Natural killer cell treated with Interleukin-12 subunit alpha and Interleukin-12 subunit beta and Interleukin-15 and Interleukin-18, amount 100 ng/mL, for 72 hours (primary cell): ENCODE data around the gene ZC3H4. TPM values are rescaled to one million over a fixed set of nuclear protein-coding genes. Genes with fewer than 3 reads are reported as not detected.

Experiments
- ATAC-seq, 2 donors: fragments of 150-1000 bp; cut with Tn5 transposase in 1 of 2; sonication (Bioruptor Pico), chemical (Tn5 transposase) in 1 of 2; 2 replicates each; pipeline ENCODE4 v1.10.0; 2021
- DNase-seq: peaks from one replicate; pipeline ENCODE4 v3.0.0; 2022; ENCODE audit warnings: low spot score
- H3K27ac Mint-ChIP-seq, 2 donors: 1 replicate in 1 of 2; 2 replicates in 1 of 2; pipeline ENCODE4 v1.8.0; 2022; ENCODE audit warnings: mixed read lengths in 2 of 2, mild to moderate bottlenecking in 1 of 2, moderate library complexity in 1 of 2
- H3K27me3 Mint-ChIP-seq, 2 donors: 1 replicate in 1 of 2; 2 replicates in 1 of 2; pipeline ENCODE4 v1.8.0; 2022; ENCODE audit warnings: mixed read lengths in 2 of 2
- H3K36me3 Mint-ChIP-seq: one replicate; pipeline ENCODE4 v1.8.0; 2022; ENCODE audit warnings: mixed read lengths
- H3K4me1 Mint-ChIP-seq, 2 donors: 1 replicate in 1 of 2; 2 replicates in 1 of 2; pipeline ENCODE4 v1.8.0; 2022; ENCODE audit warnings: low read depth in 2 of 2, mixed read lengths in 2 of 2, mild to moderate bottlenecking in 1 of 2
- H3K4me3 Mint-ChIP-seq: one replicate; pipeline ENCODE4 v1.8.0; 2022; ENCODE audit warnings: mixed read lengths
- H3K9me3 Mint-ChIP-seq: 2 replicates; pipeline ENCODE4 v1.8.0; 2022; ENCODE audit warnings: mixed read lengths
- total RNA-seq, 2 donors: library from RNA; stranded (reverse); gene quantifications; one replicate each; pipeline ENCODE4 v1.2.3, GENCODE V29; 2022

ZC3H4 gene
- total RNA-seq, 2 donors from 2014 or later = 150 to 169 TPM

DNA sequence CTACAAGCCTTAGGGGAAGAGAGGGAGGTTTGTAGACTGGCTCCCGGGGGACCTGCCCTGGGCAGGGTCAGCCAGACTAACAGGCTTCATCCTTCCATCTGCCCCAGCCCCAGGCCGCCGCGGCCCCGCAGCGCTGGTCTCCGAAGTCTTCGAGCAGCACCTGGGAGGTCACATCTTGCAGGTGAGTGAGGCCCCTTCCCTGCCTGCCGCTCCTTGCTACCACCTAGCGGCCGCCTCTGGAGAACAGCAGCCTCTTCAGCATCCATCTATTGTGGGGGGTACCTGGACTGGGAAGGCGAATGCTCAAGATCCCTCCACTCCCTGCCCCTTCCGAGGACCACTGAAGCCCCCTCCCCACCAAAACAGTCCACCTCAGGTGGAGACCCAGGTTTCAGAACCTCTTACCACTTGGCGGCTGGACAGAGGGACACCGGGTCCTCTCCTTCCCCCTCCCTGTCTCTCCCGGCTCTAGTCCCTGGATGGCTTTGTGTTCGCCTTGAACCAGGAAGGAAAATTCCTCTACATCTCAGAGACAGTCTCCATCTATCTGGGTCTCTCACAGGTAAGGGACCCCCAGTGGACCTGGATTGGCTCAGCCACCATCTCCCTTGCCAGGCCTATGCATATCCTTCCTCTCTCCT lies 81.3 kb downstream of the ZC3H4 start:
- Mint-ChIP-seq H3K9me3 (no peaks in the 10 kb centered on the region), H3K4me3 (no peak overlapping the region), H3K27ac (no peak overlapping the region), H3K4me1 (peaks cover 14 to 18% of the 10 kb centered on the region in 2 donors), H3K36me3 (no peaks in the 10 kb centered on the region), H3K27me3 (peaks cover 13 to 22% of the 10 kb centered on the region in 2 donors)
- DNase-seq (peak; percentile 76), ATAC-seq (no peak)

DNA sequence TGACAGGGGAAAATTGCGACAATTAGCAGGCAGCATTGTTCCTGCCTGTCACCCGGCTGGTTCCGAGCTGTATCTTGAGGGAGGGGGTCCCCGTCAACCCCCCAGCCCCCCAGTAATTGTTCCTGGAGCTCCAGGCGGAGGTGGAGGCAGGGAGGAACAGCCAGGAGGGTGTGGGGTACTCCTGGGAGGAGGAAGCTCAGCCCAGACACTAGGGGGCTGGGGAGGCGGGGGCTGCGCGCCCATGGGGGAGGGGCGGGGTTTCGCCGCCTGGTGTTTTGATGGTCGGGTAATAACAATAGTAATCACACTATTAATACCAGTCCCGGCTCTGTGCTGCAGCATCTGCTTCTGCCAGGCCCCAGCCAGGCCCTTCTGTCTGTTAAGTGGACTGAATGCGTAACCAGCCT lies 85.4 kb downstream of the ZC3H4 start:
- no peak overlapping the region for H3K4me3 Mint-ChIP-seq
- no peak overlapping the region for H3K27ac Mint-ChIP-seq
- H3K9me3 Mint-ChIP-seq = no peaks in the 10 kb centered on the region
- no peak for ATAC-seq
- H3K36me3 Mint-ChIP-seq = no peaks in the 10 kb centered on the region
- H3K4me1 Mint-ChIP-seq = peaks cover 0 to 4% of the 10 kb centered on the region in 2 donors
- H3K27me3 Mint-ChIP-seq = peaks cover 17 to 30% of the 10 kb centered on the region in 2 donors
- no peak for DNase-seq

DNA sequence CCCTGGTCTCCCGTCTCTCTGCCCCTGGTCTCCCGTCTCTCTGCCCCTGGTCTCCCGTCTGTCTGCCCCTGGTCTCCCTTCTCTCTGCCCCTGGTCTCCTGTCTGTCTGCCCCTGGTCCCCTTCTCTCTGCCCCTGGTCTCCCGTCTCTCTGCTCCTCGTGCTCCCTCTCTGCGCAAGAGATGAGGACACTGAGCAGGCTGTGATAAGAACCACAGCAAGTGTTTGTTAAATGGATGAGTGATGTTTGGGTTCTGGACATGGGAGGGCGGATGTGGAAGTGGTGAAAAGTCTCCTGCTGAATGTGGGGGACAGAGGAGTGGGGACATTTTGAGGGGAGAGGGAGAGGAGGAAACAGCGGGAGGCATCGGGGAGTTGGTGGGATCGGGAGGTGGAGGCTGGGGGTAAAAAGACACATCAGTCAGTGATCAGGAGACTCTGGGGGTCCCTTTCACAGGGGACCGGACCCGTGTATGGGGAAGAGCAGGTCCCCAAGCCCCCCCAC lies 85.9 kb downstream of the ZC3H4 start:
- peaks cover 17 to 30% of the 10 kb centered on the region in 2 donors for H3K27me3 Mint-ChIP-seq
- DNase-seq (no peak), ATAC-seq (no peak)
- H3K4me3 Mint-ChIP-seq = no peak overlapping the region
- no peaks in the 10 kb centered on the region for H3K9me3 Mint-ChIP-seq
- H3K4me1 Mint-ChIP-seq = peaks cover 0 to 6% of the 10 kb centered on the region in 2 donors
- no peaks in the 10 kb centered on the region for H3K36me3 Mint-ChIP-seq
- no peak overlapping the region for H3K27ac Mint-ChIP-seq

DNA sequence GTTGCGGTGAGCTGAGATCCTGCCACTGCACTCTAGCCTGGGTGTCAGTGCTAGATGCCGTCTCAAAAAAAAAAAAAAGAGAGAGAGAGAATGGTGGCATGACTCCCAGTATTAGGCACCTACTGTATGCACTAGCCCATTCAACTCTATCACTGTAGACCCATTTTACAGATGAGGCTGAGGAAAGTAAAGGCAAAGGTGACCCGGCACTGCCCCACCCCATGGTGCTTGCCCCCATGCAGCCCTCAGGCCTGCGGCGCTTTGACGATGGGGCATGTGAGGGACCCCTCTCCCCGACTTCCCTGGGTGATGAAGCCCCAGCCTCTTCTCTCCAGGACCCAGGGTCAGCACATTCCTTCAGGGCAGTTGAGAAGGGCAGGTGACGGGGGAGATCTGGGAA lies 86.7 kb downstream of the ZC3H4 start:
- Mint-ChIP-seq H3K36me3 (no peaks in the 10 kb centered on the region), H3K27ac (no peak overlapping the region), H3K9me3 (no peaks in the 10 kb centered on the region), H3K27me3 (peaks cover 17 to 30% of the 10 kb centered on the region in 2 donors), H3K4me1 (peaks cover 0 to 4% of the 10 kb centered on the region in 2 donors), H3K4me3 (no peak overlapping the region)
- DNase-seq (no peak), ATAC-seq (no peak)

DNA sequence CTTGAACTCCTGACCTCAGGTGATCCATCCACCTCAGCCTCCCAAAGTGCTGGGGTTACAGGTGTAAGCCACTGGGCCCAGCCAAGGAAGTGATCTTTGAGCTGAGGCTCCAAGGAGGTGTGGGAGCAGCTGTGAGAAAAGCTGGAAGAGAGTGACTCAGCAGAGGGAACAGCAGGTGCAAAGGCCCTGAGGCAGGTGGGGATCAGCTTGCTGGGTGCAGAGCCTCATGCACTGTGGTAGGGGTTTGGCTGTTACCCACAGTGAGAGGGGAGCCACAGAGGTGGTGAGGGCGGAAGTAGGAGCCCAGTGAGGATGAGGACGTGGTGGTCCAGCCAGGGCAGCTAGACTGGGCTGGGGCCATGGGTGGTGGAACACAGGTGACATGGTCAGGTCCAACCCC lies 87.4 kb downstream of the ZC3H4 start:
- H3K4me3 Mint-ChIP-seq = no peak overlapping the region
- H3K27ac Mint-ChIP-seq = no peak overlapping the region
- H3K9me3 Mint-ChIP-seq = no peaks in the 10 kb centered on the region
- ATAC-seq (no peak), DNase-seq (no peak)
- H3K36me3 Mint-ChIP-seq = no peaks in the 10 kb centered on the region
- H3K27me3 Mint-ChIP-seq = peaks cover 19 to 29% of the 10 kb centered on the region in 2 donors
- peaks cover 0 to 6% of the 10 kb centered on the region in 2 donors for H3K4me1 Mint-ChIP-seq

DNA sequence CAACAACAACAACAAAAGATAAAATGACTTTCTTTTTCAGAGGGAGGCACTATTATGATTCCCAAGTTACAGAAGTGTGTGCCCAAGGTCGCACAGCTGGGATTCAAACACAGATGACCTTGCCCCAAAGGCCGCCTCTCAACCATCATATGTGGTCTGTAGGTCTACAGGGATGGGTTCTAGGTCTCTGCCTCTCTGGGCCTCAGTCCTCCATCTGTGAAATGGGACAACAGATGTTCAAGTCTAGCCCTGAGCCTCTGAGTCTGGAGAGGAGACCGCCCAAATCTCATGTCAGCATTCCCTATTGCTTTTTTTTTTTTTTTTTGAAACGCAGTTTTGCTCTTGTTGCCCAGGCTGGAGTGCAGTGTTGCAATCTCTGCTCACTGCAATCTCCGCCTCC lies 89.1 kb downstream of the ZC3H4 start:
- H3K27me3 Mint-ChIP-seq = peaks cover 15 to 18% of the 10 kb centered on the region in 2 donors
- no peaks in the 10 kb centered on the region for H3K36me3 Mint-ChIP-seq
- H3K4me1 Mint-ChIP-seq = peaks cover 0 to 7% of the 10 kb centered on the region in 2 donors
- H3K4me3 Mint-ChIP-seq = no peak overlapping the region
- H3K27ac Mint-ChIP-seq = no peak overlapping the region
- no peak for DNase-seq
- no peak for ATAC-seq
- no peaks in the 10 kb centered on the region for H3K9me3 Mint-ChIP-seq

DNA sequence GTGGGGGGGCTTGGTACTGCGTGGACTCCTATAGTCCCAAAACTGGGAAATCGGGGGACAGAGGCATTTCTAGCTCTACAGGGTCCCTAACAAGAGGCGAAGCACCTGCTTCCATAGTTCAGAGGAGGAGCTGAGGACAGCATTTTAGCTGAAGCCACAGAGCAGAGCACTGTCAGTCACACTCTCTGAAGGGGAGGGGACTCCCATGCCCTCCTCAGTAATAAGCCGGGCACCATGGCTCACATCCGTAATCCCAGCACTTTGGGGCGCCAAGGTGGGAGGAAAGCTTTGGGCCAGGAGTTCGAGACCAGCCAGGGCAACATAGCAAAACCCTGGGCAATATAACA lies 90.2 kb downstream of the ZC3H4 start:
- H3K4me3 Mint-ChIP-seq = no peak overlapping the region

DNA sequence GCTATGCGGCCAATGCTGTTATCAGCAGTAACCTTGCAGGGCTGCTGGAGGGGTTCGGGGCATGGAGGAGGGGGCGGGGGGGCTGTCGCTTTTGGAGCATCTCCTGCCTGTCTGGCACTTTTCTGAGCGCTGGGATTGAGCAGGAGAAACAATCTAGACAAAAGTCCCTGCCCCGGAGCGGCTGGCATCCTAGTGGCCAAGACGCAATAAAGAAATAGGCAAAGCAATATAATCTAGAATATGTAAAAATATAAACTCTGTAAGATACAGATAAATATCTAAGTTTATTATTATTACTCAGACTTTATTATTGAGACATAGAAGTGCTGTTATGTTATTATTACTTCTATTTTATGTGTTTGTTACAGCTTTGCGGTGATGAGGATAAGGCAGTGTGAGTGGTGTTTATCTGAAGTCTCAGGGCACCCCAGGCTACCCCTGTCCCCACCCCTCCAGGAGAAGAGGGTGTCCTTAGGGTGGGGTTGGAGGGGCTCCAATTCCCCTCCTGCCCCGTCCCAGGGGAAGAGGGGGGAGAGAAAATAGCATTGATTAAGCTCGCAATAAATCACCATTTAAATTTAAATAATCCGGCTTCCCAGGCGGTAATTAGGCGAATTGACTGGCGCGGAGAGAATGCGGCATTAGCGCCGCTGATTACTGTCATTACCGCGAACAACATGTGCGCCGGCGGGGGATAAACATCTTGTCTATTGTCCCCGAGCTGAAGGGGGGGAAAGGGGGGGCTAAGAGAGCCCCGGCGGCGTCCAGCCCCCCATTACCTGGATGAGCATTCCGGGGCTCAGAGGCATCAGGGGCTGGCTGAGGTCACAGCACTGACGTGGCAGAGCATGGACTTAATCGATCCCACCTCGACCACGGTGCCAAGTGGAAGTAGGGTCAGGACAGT lies 90.8 kb downstream of the ZC3H4 start:
- Mint-ChIP-seq H3K9me3 (no peaks in the 10 kb centered on the region), H3K27ac (no peak overlapping the region), H3K36me3 (no peaks in the 10 kb centered on the region), H3K27me3 (peaks cover 13 to 21% of the 10 kb centered on the region in 2 donors), H3K4me1 (peaks cover 0 to 7% of the 10 kb centered on the region in 2 donors), H3K4me3 (no peak overlapping the region)
- no peak for DNase-seq
- ATAC-seq = no peak

More for the DNA sequence above, 90.2 kb downstream of the ZC3H4 start:
- no peaks in the 10 kb centered on the region for H3K9me3 Mint-ChIP-seq
- no peak overlapping the region for H3K27ac Mint-ChIP-seq
- peaks cover 0 to 7% of the 10 kb centered on the region in 2 donors for H3K4me1 Mint-ChIP-seq
- no peak for ATAC-seq
- peaks cover 16 to 22% of the 10 kb centered on the region in 2 donors for H3K27me3 Mint-ChIP-seq
- no peak for DNase-seq
- H3K36me3 Mint-ChIP-seq = no peaks in the 10 kb centered on the region

DNA sequence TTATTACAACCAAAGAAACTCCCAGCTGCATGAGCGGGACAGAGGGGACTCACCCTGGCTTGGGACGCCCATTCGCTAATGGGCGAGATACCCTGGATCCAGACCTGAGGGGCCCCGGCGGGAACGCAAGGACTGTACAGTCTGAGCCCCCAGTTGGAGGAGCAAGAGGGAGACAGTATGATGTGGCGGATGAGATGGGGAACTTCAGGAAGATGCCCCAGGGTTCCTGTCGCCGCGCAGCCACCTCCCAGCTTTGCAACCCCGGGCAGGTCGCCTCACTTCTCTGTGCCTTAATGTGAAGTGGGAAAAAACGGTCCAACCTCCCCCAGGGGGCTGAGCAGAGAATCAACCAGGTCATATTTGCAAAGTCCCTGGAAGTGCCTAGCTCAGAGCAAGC lies 91.4 kb downstream of the ZC3H4 start:
- Mint-ChIP-seq H3K36me3 (no peaks in the 10 kb centered on the region), H3K4me3 (no peak overlapping the region), H3K9me3 (no peaks in the 10 kb centered on the region), H3K4me1 (peaks cover 0 to 7% of the 10 kb centered on the region in 2 donors), H3K27ac (no peak overlapping the region), H3K27me3 (peaks cover 7 to 17% of the 10 kb centered on the region in 2 donors)
- DNase-seq (no peak), ATAC-seq (no peak)

DNA sequence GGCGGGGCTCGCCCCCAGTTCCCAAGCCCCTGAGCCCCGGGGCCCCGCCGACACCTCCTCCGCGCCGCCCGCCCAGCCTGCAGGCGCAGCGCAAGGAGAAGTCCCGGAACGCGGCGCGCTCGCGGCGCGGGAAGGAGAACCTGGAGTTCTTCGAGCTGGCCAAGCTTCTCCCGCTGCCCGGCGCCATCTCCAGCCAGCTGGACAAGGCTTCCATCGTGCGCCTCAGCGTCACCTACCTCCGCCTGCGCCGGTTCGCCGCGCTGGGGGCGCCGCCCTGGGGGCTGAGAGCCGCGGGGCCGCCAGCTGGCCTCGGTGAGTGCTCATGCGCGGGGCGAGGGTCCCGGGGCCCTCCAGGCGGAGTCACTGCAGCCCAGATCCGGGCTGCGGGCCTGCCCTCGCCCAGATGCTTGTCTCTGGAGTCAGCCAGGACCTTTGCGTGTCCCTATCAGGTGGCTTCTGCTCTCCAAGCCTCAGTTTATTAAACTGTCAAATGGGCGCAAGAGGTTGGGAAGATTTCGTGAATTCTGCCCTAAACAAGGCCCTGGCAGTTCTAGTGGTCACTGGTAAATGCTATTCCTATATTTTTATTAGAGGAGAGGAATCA lies 91.9 kb downstream of the ZC3H4 start:
- DNase-seq (no peak), ATAC-seq (no peak)
- no peak overlapping the region for H3K27ac Mint-ChIP-seq
- no peaks in the 10 kb centered on the region for H3K36me3 Mint-ChIP-seq
- H3K27me3 Mint-ChIP-seq = peaks cover 7 to 18% of the 10 kb centered on the region in 2 donors
- peaks cover 0 to 7% of the 10 kb centered on the region in 2 donors for H3K4me1 Mint-ChIP-seq
- no peak overlapping the region for H3K4me3 Mint-ChIP-seq
- H3K9me3 Mint-ChIP-seq = no peaks in the 10 kb centered on the region

DNA sequence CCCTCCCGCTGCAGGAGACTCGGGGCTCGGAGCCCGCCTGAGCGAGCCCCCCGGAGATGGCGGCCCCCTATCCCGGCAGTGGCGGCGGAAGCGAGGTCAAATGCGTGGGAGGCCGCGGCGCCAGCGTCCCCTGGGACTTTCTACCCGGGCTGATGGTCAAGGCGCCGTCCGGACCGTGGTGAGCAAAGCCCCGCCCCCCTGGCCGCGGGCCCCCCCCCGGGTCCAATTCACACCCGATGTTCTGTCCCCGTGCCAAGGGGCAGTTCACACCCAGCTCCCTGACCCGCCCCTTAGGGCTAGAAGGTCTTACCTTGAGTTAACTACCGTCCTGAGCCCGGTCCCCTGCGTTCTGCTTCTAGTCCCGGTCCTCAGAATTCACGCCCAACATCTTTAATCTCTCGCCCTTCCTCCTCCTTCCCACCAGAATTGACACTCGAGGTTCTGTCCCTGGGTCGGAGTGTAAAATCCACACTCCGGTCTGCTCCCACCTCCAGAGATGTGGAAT lies 92.5 kb downstream of the ZC3H4 start:
- ATAC-seq = peak in 1 of 2 donors; percentile 37
- Mint-ChIP-seq H3K27me3 (peaks cover 2 to 17% of the 10 kb centered on the region in 2 donors), H3K36me3 (no peaks in the 10 kb centered on the region), H3K4me3 (no peak overlapping the region), H3K4me1 (peaks cover 0 to 7% of the 10 kb centered on the region in 2 donors), H3K27ac (no peak overlapping the region), H3K9me3 (no peaks in the 10 kb centered on the region)
- no peak for DNase-seq

DNA sequence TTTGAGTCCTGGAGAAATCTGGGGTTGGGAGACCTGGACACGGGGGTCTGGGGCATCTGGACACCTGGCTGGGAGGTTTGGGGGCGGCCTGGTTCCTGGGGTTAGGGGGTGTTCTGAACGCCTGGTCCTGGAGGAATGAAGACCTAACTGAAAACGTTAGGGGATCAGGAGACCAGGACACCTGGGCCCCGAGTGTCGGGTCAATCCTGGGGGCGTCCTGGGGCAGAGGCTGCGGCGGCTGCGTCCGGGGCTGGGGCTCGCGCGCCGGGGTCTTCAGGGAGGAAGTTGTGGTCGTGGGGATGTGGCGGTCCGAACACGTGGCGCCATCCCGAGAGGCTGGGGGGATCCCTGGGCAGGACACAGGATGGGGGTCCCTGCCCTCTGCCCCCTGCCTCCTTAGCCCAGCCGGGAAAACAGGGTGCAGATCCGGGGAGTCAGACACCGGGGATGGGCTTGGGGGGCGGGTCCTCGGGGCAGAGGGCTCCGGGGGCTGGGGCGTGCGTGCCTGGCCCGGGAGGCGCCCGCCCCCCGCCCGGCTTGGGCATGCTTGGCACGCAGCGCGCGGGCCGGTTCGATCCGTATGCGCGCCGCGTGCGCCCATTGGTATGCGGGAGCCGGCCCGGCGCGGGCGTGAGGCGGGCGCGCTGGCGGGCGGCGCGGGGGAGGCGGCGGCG lies 93.3 kb downstream of the ZC3H4 start:
- no peak overlapping the region for H3K4me3 Mint-ChIP-seq
- DNase-seq (no peak), ATAC-seq (peak in 1 of 2 donors; percentile 11)
- H3K27me3 Mint-ChIP-seq = peaks cover 0 to 19% of the 10 kb centered on the region in 2 donors
- no peaks in the 10 kb centered on the region for H3K9me3 Mint-ChIP-seq
- H3K4me1 Mint-ChIP-seq = peaks cover 0 to 7% of the 10 kb centered on the region in 2 donors
- no peak overlapping the region for H3K27ac Mint-ChIP-seq
- H3K36me3 Mint-ChIP-seq = no peaks in the 10 kb centered on the region

DNA sequence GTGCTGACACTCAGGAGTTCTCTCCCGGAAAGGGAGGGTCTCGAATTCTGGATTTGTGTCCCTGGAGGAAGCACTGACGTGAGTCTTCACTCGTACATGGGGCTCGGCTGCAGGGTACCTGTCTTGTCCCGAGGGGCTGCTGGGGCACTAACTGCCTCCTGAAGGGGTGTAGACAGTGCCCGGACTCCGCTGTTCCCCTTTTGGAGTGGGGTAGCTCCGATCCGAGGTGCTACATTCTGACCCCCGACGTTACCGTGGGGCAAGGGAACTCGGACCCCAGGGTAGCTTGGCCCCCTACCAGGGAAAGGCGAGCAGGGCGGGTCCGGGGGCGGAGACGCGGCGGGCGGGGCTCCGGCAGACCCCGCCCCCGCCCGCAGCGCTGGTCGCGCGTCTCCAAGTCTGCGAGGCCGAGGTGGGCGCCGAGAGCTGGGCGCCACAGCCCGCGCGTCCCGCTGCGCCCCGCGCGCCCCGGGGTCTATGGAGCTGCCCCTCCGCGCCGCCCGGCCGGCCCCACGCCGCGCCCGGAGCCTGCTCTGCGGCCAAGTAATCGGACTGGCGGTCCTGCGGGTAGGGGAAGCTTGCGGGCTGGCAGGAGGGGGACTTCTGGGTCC lies 94.0 kb downstream of the ZC3H4 start, which contains the start of gene NPAS1:
TSS of gene NPAS1 (plus strand) at position 407 of the 611 bp plus-strand sequence. CDS start 1,211 bp downstream, outside the sequence.
- DNase-seq = no peak

More for the DNA sequence above, 94.0 kb downstream of the ZC3H4 start, which contains the start of gene NPAS1:
- H3K4me1 Mint-ChIP-seq = peaks cover 0 to 7% of the 10 kb centered on the region in 2 donors
- H3K27ac Mint-ChIP-seq = no peak within 1 kb of the TSS
- H3K9me3 Mint-ChIP-seq = no peaks in the 10 kb centered on the region
- H3K36me3 Mint-ChIP-seq = no peaks in the 10 kb centered on the region
- H3K4me3 Mint-ChIP-seq = peak within 1 kb of the TSS; percentile 17
- peaks cover 0 to 19% of the 10 kb centered on the region in 2 donors for H3K27me3 Mint-ChIP-seq
- ATAC-seq = peak; percentile 11 to 52
